Measurements from ENCODE around the gene ARHGEF1.

The ARHGEF1 gene

GRCh38 chr19:41915021-41915775 is 32.2 kb downstream of the ARHGEF1 start:
- TF ChIP-seq CTCF (IDR thresholded peaks at IDR 0.05; ENCODE audit: control insufficient read depth, insufficient read depth, low read depth, low read length, missing control alignments): no peak
- no peak overlapping the region for H3K4me3 ChIP-seq (ENCODE audit: control insufficient read depth, low read depth, low read length)
- no peak for DNase-seq (ENCODE audit: low read depth)

- TF ChIP-seq CTCF (IDR thresholded peaks at IDR 0.05; ENCODE audit: control insufficient read depth, insufficient read depth, low read depth, low read length, missing control alignments): no peak
- no peak overlapping the region for H3K4me3 ChIP-seq (ENCODE audit: control insufficient read depth, low read depth, low read length)
- no peak for DNase-seq (ENCODE audit: low read depth)
Measured at GRCh38 chr19:41915776-41916414, 32.9 kb downstream of the ARHGEF1 start.

GRCh38 chr19:41917676-41918075 is 34.7 kb downstream of the ARHGEF1 start:
- H3K4me3 ChIP-seq (ENCODE audit: control insufficient read depth, low read depth, low read length): no peak overlapping the region
- no peak for DNase-seq (ENCODE audit: low read depth)
- no peak for TF ChIP-seq CTCF (IDR thresholded peaks at IDR 0.05; ENCODE audit: control insufficient read depth, insufficient read depth, low read depth, low read length, missing control alignments)

GRCh38 chr19:41918095-41918494 is 35.1 kb downstream of the ARHGEF1 start:
- TF ChIP-seq CTCF (IDR thresholded peaks at IDR 0.05; ENCODE audit: control insufficient read depth, insufficient read depth, low read depth, low read length, missing control alignments): no peak
- no peak for DNase-seq (ENCODE audit: low read depth)
- no peak overlapping the region for H3K4me3 ChIP-seq (ENCODE audit: control insufficient read depth, low read depth, low read length)

- no peak for TF ChIP-seq CTCF (IDR thresholded peaks at IDR 0.05; ENCODE audit: control insufficient read depth, insufficient read depth, low read depth, low read length, missing control alignments)
- no peak for DNase-seq (ENCODE audit: low read depth)
- no peak overlapping the region for H3K4me3 ChIP-seq (ENCODE audit: control insufficient read depth, low read depth, low read length)
Measured at GRCh38 chr19:41918653-41919244, 35.8 kb downstream of the ARHGEF1 start.

GRCh38 chr19:41919948-41920712 is 37.1 kb downstream of the ARHGEF1 start:
- TF ChIP-seq CTCF (IDR thresholded peaks at IDR 0.05; ENCODE audit: control insufficient read depth, insufficient read depth, low read depth, low read length, missing control alignments): no peak
- H3K4me3 ChIP-seq (ENCODE audit: control insufficient read depth, low read depth, low read length): no peak overlapping the region
- no peak for DNase-seq (ENCODE audit: low read depth)

Data from AG09309 (cell line).